Measurements from ENCODE around the gene PSMD3.

DNA sequence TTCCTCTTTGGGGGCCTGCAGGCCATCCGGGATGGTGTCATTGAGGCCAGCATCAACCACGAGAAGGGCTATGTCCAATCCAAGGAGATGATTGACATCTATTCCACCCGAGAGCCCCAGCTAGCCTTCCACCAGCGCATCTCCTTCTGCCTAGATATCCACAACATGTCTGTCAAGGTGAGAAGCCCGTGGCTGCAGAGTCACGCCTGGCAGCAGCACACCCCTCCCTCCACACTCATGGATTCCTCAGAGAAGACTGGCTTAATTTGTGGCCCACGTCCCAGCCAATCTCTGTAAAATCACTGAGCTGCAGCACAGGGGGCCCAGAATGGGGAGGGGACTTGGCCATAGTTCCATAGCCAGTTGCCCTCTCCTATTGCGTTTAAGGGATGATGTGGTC, 15.6 kb downstream of the PSMD3 start:
- TF ChIP-seq, protein P1, sequence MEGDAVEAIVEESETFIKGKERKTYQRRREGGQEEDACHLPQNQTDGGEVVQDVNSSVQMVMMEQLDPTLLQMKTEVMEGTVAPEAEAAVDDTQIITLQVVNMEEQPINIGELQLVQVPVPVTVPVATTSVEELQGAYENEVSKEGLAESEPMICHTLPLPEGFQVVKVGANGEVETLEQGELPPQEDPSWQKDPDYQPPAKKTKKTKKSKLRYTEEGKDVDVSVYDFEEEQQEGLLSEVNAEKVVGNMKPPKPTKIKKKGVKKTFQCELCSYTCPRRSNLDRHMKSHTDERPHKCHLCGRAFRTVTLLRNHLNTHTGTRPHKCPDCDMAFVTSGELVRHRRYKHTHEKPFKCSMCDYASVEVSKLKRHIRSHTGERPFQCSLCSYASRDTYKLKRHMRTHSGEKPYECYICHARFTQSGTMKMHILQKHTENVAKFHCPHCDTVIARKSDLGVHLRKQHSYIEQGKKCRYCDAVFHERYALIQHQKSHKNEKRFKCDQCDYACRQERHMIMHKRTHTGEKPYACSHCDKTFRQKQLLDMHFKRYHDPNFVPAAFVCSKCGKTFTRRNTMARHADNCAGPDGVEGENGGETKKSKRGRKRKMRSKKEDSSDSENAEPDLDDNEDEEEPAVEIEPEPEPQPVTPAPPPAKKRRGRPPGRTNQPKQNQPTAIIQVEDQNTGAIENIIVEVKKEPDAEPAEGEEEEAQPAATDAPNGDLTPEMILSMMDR (IDR thresholded peaks at IDR 0.05) = no peak
- TF ChIP-seq ZFX (IDR thresholded peaks at IDR 0.05; ENCODE audit: borderline replicate concordance) = no peak
